Fibroblast of skin of left quadriceps (primary cell): ENCODE results near the gene DCXR.
"Not testable (repeated sequence)": the region's sequence is repeated elsewhere in the genome, so short reads cannot be mapped to it uniquely, and the experiment has no call there.

ENCODE experiments used
- DNase-seq, 2 experiments: peaks; one replicate each; pipeline ENCODE4 v3.0.0-alpha.2; 2013; ENCODE audit warnings: low read depth in 2 of 2

DCXR gene

DNA sequence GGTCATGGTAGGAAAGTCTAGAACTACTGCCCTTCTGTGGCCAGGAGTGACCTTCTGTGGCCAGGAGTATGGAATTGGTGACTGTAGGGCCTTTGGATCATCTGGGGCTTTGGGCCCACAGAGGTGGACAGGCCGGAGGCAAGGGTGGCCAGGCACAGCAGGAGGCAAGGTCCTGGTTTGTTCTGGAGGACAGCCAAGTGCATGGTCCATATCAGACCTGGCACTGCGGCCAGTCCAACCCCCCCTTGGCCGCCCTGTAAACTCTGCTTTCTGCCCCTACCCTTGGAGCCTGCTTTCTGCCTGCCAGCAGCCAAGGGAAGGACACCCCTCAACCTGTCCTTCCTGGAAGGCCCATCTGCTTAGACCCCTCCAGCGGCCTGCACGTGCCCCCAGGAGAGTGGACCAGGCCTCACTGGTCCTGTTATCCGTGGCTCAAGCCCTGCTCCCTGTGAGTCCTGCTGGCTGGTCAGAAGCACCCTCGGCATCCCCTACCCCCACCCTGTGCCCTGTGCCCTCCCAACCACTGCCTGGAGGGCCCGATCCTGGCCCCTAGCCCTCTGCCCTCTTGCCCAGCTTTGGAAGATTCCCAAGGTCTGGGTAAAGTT is 2.3 kb upstream of the DCXR start:
- no peak for DNase-seq

DNA sequence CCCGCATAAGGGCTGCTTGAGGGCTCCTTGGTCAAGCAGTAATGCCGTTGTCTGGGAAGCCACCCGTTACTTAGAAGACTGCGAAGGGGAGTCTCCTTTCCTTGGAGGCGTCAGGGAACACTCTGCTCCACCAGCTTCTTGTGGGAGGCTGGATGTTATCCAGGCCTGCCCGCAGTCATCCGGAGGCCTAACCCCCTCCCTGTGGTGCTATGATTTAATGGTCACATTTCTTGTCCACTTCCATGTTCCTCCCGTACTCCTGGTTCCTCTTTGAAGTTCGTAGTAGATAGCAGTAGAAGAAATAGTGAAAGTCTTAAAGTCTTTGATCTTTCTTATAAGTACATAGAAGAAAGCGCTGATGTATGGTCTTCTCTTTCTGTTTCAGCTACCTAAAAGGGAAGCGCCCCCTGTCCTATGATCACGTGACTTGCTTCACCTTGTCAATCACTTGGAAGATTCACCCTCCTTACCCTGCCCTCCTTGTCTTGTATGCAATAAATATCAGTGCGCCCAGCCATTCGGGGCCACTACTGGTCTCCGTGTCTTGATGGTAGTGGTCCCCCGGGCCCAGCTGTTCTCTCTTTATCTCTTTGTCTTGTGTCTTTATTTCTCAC is 1.4 kb upstream of the DCXR start:
- DNase-seq = not testable (repeated sequence)

DNA sequence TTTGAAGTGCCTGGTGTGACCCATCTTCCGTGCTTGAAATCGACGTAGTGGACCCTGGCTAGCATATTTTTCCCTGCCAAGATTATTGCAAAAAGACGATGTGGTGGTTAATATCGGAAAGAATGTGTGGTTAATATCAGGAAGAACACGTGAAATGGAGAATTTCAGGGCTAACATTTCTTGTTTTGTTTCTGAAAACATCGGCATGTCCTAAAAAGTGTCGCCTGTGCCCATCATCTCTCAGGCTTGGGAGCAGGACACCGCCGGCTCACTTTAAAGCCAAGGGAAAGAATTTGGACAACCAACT is 345 bp upstream of the DCXR start:
- no peak for DNase-seq

DNA sequence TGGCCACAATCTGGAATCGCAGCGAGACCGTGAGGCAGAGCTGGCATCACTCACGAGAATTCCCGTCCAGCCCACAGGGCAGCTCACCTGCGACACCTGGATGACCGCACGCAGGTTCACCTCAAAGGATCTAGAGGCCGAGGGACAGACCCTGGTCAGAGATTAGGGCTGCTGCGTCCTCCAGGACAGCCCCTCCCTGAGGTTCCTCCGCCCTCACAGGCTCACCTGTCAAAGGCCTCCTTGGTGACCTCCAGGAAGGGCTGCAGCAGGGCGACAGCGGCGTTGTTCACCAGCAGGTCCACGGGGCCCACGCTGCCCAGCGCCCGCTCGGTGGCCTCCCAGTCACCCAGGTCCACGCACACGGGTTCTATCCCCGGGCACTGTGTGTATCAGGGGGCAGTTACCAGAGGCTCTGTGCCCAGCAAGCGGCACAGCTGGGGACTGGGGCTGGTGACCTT is 834 bp downstream of the DCXR start:
- DNase-seq = no peak

DNA sequence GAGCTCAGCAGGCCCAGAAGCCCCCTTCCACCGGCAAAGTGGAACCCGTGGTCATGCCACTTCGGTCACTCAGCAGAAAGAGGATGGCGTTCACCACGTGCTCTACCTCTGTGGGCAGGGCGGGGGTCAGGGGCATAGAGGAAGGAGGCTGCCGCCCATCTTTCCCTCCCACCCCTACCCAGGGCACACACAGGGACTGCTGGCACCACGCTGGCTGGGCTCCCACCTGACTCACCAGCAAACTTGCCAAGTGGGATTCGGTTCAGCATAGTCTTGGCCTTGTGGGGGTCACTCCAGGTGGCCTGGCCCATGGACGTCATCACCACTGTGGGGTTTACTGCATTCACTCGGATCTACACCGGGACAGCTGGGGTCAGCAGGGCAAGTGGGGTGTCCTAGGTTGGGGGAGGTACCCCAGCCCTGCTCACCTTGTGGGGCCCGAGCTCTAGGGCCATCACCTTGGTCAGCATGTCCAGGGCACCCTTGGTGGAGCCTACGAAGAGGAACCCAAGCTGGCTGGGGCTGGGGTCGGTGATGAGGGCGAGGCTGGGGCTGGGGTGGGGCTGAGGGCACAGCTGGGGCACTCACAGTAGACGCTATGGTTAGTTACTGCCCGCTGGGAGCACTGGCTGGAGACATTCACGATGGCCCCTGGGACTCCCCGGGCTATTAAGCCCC is 1.4 kb downstream of the DCXR start:
- DNase-seq = no peak

DNA sequence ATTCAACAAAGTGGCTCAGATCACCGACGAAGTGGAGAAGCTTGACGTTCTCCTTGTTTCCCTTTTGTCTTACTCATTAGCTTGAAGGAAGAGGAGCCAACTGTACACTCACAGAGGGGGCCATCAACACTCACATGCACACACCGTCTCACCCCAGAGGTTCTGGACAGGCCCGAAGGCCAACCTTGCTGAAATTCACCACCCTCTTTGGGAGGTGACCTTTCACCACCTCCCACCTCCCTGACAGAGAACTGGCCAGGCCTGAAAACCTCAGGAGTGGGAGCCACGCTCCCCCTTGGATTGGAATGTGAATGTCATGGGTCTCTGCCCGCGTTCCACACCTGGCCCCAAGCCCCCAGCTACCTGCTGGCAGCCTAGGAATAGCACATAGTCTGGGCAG is 2.0 kb downstream of the DCXR start:
- no peak for DNase-seq

DNA sequence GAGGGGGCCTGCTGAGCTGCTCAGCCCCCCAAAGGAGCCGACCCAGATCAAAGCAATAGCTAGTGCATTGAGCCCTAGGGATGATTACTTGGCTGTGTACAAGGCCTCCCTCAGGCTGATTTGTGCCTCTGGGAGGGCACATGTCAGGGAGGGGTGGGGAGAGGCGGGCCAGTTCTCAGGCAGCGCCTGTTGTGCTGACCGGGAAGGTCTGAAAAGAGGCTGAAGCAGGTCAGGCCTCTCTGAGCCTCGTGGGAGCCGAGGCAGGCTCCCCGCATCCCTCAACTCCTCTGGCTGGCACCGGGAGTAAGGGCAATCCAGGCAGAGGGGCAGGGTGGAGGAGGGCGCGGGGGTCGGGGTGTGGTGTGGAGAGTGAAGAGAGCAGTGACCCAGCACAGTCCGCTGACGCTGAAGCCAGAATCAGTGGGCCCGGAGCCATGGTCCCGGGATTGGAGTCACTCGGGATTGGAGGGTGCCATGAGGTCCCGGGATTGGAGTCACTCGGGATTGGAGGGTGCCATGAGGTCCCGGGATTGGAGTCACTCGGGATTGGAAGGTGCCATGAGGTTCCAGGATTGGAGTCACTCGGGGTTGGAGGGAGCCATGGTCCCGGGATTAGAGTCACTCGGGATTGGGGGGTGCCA is 3.0 kb downstream of the DCXR start:
- DNase-seq = no peak

DNA sequence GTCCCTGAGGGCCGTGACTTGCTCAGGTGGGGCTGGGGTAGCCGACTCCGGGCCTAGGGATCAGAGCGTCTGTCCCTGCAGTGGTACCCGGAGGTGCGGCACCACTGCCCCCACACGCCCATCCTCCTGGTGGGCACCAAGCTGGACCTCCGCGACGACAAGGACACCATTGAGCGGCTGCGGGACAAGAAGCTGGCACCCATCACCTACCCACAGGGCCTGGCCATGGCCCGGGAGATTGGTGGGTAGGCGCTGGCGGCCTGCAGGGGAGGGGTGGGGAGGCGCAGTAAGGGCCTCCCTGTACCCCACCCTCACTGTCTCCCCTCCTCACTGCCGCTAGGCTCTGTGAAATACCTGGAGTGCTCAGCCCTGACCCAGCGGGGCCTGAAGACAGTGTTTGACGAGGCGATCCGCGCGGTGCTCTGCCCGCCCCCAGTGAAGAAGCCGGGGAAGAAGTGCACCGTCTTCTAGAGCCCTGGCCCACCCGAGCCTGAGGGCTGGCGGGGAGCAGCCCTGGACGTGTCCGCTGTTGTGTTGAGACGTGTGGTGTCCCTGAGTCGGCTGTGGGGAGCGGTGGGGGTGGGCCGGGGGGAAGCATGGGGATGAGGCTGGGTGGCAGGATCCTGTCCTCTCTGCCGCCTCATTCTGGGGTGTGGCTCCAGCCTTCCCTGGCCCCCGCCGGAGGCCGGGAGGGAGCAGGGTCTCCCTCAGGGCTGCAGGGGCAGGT is 4.0 kb downstream of the DCXR start:
- no peak for DNase-seq

DNA sequence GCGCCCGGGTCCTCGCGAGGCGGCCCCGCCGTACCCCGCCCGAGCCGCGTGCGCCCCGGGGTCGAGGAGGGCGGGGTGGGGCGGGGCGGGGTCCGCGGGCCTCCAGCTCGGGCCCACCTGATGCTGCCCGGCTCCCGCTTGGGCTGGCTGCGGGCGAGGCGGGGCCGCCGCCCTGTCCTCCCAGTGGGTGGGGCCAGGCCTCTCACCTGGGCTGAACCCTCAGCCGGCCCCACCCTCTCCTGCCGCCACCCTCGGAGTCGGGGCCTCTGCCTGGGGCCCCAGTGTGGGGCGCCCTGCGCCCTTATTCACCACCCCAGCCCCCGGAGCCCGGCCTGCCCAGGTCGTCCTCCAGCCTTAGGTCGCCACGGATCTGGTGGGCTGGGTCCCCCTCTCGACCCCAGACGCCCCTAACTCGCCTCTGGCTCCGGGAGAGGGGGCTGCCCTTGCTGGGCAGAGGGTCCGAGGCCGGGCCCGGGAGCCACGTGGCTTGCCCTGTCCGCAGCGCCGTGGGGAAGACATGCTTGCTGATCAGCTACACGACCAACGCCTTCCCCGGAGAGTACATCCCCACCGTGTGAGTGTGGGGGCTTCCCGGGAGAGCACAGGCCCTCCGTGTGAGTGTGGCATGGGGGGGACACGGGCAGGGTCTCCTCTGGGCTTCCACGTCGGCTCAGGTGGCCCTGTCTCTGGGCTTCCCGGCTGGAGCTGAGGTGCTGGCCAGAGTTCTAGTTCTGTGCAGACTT is 5.4 kb downstream of the DCXR start:
- DNase-seq = no peak

DNA sequence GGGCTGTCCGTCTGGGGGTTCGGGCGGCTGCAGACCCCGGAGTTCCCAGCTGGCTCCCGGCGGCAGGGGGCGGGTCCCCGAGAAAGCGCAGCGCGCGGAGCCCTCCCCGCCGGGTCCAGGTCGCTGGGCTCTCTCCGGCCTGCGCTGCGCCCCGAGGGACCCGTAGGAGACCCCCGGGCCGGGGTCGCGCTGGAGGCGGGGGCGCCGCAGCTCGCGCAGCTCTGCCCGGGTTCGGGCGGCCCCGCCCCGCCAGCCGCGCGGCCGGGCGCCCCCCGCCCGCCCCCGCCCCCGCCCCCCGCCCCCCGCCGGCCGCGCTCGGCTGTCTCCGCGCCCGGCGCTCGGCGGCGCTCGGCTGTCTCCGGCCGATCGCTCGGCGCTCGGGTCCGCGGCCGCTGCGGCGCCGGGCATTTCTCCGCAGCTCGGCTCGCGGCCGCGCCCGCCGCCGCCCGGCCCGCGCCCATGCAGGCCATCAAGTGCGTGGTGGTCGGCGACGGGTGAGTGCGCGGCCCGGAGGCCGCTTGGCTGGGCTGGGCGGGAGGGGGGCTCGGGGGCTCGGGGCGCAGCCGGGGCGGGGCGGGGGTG is 6.1 kb downstream of the DCXR start, which contains the start of gene RAC3:
Gene RAC3 (plus strand): TSS at position 376 of the 582 bp plus-strand sequence. CDS start 84 bp downstream, at position 460.
- no peak for DNase-seq

DNA sequence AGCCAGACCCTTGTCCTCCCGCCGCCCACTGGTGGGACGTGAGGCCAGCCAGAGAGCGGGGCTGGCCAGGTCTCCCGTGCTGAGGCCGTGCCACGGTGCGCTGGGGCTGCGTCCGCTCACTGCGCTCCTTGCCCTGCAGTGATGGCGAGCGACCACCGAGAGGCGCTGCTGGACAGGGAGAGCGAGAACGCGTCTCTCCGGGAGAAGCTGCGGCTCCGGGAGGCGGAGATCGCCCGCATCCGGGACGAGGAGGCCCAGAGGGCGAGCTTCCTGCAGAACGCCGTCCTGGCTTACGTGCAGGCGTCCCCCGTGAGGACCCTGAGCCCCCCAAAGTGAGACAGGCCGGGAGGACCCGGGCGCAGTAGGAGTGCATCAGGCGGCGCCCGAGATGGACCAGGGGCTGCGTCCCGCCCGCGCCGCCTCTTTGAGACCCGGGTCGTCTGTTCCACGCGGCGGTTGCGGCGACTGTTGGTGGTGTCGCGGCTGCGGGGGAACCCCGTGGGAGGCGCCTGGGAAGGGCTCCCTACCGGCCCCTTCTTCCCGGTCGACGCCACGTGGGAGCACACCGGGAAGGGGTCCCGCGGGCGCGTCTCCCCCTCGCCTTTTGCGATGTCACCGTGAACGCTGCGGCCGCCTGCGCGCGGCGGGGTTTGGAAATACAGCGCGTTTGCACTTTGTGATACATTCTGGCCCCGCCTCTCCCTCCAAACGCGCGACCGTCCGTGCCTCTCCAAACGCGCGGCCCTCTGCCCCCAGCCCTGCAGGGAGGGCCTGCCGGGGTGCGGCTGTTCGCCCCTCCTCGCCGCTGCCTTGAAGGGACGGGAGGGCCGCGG is 6.8 kb downstream of the DCXR start:
- DNase-seq = peak; percentile 41 to 44

DNA sequence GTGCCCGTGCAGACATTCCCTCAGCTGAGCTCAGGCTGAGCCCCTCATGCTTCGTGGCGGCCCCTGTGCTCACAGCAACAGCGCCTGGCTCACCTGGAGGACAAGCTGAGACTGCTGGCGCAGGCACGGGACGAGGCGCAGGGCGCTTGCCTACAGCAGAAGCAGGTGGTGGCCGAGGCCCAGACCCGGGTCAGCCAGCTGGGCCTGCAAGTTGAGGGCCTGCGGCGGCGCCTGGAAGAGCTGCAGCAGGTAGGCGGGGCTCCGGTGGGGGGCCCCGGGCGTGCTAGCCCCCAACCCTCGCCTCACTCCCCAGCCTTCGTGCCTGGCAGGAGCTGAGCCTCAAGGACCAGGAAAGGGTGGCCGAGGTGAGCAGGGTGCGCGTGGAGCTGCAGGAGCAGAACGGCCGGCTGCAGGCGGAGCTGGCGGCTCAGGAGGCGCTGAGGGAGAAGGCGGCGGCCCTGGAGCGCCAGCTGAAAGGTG is 7.5 kb downstream of the DCXR start:
- no peak for DNase-seq

DNA sequence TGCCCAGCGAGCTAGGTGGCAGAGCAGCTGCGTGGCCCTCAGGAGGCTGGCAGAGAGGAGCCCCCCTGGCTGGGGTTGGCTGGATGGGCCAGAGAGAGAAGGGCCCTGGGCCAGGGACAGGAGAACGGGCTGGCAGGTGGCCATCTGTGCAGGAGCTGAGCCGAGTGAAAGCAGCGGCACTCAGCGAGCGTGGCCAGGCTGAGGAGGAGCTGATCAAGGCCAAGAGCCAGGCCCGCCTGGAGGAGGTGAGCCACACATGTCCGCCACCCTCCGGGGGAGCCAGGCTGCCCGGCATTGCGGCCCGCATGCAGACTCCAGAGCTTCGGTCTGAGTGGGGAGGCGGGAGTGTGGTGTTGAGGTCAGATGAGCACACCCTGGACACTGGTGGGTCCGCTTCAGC is 8.1 kb downstream of the DCXR start:
- DNase-seq = no peak

DNA sequence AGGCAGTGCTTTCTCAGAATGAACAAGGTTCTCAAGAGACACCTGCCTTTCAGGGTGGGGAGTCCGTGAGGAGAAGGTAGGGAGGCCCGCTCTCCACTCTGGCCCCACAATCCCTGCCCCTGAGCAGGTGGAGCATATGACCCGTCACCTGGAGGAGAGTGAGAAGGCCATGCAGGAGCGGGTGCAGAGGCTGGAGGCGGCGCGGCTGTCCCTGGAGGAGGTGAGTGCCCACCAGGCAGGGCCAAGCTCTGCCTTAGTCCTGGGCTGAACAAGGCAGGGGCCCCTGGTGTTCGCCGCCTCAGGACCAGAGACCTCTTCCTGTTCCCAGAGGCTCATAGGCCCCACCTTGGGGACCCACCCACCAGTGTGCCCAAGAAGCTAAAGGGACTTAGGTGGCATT is 8.5 kb downstream of the DCXR start:
- DNase-seq = no peak

DNA sequence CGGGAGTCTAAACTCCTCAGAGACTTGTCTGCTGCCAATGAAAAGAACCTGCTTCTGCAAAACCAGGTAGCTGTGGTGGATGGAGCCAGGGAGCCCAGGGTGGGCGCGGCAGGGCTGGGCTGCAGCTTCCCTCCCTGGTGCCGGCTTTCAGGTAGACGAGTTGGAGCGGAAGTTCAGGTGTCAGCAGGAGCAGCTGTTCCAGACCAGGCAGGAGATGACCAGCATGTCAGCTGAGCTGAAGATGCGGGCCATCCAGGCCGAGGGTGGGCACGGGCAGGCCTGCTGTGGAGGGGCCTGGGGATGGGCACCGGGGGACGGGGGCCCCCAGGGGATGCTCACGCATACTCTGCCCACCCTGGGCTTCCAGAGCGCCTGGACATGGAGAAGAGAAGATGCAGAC is 9.3 kb downstream of the DCXR start:
- no peak for DNase-seq

DNA sequence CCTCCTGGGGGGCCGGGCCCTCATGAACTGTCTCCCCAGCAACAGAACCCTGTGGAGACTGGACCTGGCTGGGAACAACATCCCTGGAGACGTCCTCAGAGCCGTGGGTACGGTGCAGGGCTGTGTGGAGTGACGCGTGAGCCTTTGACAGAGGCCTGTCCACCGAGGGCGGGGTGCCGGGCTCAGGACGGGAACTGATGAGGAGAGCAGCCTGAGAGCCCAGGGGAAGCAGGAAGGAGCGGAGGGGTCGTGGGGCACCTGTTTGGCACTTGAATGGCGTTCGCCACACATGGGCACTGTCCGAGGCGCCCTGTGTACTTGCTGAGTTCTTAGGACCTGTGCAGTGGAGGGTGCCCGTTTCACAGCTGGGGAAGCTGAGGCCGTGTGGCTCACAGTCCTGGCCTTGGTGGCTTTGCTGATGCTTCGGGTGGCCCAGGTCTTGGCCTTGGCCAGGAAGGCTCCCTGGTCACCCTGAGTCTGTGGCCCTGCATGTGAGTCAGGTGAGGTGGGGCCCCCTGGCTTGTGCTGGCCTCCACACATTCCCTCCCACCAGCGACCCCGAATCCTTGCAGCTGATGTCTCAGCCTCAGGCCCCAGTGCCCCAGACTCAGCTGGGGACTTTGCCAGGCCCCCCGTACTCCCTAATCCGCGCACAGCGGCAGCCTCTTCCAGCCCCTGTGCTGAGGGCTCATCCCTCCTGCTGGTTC is 11.9 kb downstream of the DCXR start:
- no peak for DNase-seq

DNA sequence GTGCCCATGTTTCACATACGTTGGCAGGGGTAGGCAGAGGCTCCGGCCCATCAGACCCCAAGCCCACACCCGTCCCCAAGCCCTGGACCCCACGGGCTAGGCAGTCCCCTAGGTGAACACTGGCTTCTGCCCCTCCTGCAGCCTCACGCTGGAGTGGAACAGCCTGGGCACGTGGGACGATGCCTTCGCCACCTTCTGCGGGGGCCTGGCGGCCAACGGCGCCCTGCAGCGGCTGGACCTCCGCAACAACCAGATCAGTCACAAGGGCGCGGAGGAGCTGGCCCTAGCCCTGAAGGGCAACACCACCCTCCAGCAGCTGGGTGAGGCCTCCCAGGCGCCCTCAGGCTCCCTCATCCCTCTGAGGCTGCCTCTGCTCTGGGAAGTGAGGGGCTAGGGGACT is 12.6 kb downstream of the DCXR start:
- DNase-seq = no peak

DNA sequence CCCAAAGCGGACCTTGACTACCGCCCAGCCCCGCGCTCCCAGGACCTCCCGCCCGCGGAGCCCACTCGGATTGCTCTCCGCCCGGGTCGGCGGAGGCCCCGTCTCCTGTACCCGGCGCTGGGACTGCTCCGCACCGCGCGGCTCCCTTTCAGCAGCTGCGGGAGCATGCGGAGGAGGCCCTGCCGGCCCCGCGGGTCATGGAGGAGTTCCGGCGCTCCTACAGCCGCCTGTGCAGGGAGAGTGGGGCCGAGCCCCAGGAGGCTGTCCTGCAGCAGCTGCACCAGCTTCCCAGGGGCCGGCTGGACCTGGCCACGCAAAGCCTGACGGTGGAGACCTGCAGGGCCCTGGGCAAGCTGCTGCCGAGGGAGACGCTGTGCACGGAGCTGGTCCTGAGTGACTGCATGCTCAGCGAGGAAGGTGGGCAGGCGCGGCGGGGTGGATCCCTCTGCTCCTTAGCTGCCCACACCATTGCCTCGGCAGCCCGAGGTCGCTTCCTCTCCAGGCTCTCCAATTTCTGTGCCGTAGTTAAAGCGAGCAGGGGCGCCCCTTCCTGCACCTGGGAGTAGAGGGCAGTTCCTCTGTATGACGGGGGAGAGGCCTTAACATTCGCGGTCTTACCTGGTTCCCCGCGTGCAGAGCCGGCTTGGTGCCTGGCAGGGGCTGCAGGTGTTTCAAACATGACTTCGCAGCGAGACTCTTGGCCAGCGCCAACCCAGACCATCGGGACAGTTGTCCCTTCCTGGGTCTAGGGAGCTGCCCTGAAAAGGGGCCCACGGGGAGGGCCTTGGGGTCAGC is 13.9 kb downstream of the DCXR start:
- DNase-seq = no peak
